Activated naive CD8-positive, alpha-beta T cell (primary cell): ENCODE results near the gene RAP1A.

Source experiments
- H3K27ac Mint-ChIP-seq: one replicate; pipeline ENCODE4 v1.8.0; 2021; ENCODE audit warnings: mixed read lengths
- H3K27me3 Mint-ChIP-seq: one replicate; pipeline ENCODE4 v1.8.0; 2021; ENCODE audit warnings: mixed read lengths
- H3K36me3 Mint-ChIP-seq: one replicate; pipeline ENCODE4 v1.8.0; 2021; ENCODE audit warnings: mixed read lengths
- H3K4me1 Mint-ChIP-seq: one replicate; pipeline ENCODE4 v1.8.0; 2021; ENCODE audit warnings: low read depth, mixed read lengths
- H3K4me3 Mint-ChIP-seq: one replicate; pipeline ENCODE4 v1.8.0; 2021; ENCODE audit warnings: mild to moderate bottlenecking, mixed read lengths
- H3K9me3 Mint-ChIP-seq: one replicate; pipeline ENCODE4 v1.8.0; 2021; ENCODE audit warnings: low read depth, mixed read lengths

Gene RAP1A

DNA sequence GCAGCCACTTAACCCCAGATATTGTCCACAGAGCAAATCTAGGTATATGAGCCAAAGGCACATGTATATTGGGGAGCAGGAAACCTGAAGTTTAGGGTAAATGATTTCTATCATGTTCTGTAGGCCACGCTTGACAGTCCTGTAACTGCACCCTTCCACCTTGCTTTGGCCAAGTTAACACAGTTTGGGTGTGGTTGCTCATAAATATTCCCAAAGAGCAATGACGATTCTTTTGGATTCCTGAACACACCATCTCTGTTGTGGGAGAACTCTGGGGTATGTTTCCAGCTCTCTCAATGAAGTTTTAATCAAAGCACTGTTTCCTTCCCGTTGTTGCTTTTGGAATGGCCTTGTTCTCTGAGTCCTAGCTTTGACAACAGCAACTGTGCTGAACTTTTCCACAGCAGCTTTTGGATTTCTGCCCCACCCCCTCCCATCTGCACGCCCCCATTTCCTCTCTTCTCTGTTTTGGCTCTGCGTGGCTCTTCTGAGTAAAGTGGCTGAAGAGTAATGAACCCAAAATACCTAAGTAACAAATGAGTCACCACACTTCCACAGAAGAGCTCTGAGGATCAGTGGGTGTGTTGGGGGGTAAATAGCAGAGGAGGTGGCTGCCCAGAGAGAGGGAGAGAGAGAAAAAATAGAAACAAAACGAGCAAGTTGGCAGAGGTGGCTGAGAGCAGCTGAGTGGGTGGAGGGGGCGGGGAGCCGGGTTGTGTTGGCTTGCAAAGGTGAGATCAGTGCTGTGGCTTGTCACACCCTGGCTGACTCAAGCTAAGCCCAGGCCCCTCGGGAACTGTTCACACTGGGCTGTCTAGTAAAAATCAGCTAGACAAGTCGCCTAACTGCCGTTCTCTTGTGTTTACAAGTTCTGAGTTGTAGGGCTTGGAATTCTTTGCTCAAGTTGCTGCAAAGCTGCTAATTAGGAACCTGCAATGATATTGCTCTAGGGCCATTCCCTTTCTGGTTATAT lies 26.9 kb upstream of the RAP1A start:
- no peaks in the 10 kb centered on the region for H3K9me3 Mint-ChIP-seq
- peaks cover 75% of the 10 kb centered on the region for H3K4me1 Mint-ChIP-seq
- H3K27me3 Mint-ChIP-seq = no peaks in the 10 kb centered on the region
- H3K27ac Mint-ChIP-seq = peak overlapping the region; percentile 96
- H3K4me3 Mint-ChIP-seq = peak overlapping the region; percentile 66
- H3K36me3 Mint-ChIP-seq = no peaks in the 10 kb centered on the region

DNA sequence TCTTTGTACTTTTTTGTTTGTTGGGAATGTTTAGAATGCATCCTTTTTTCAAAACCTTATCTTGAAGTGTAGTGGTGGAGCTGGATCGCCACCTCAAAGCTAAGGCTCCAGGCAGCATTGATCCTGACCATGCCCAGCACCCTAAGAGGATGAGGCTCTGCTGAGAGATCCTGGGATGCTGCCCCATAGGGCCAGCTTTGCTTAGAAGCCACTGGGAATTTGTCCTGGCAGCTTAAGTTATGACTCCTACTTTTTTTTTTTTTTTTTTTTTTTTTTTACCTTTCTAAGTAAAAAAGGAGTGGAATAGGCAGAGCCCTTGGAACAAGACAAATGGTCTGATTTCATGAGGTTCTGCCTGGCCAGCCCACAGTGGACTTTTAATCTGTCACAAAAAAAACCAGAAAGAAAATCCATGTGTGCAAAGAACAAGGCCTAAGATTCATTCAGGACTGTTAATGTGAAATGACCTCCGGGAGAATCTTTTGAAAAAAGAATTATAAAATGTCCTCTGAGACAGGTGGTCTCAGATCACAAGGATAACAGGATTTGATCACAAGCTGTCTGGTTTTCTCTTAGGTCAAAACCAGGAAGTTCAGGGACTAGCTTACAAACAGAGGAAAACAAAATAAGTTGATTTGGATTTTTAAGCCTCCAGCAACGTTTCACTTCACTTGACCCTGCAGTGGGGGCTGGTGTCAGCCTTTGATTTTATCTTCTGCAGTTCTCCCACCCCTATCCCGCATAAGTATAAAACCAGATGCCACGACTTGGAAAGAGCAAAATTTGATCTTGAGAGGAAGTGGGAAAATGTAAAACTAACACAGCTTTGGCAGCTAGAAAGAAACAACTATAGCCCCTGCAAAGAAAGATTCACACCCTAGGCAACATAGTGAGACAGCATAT lies 25.9 kb upstream of the RAP1A start:
- Mint-ChIP-seq H3K27ac (peak overlapping the region; percentile 96), H3K36me3 (no peaks in the 10 kb centered on the region), H3K4me1 (peaks cover 85% of the 10 kb centered on the region), H3K27me3 (no peaks in the 10 kb centered on the region), H3K9me3 (no peaks in the 10 kb centered on the region), H3K4me3 (peak overlapping the region; percentile 66)

DNA sequence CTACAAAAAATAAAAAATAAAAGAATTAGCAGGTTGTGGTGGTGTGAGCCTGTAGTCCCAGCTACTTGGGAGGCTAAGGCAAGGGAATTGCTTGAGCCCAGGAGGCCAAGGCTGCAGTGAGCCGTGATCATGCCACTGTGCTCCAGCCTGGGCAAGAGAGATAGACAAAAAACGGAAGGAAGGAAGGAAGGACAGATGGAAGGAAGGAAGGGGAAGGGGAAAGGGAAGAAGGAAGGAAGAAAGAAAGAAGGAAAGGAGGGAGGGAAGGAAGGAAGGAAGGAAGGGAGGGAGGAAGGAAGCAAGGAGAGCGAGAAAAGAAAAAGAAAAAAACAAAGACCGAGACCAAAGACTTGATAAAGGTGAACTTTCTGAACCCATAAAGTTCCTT lies 25.3 kb upstream of the RAP1A start:
- Mint-ChIP-seq H3K4me3 (peak overlapping the region; percentile 59), H3K36me3 (no peaks in the 10 kb centered on the region), H3K4me1 (peaks cover 87% of the 10 kb centered on the region)

DNA sequence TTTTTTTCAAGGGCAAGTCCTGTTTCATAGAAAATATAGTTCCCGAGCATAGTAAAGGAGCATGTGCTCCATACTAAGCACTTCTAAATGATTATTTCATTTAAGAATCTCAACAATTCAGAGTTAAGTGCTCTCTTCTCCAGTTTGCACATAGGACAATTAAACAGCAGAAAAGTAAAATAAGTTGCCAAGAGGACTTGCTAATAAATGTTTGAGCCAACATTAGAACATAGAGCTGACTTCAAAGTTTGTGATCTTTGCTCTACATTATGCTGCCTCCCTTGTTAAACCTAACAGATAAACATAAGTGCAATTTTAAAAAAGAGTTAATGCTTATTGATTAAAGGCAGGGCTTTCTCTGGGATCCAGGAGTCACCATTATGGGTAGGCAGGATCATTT lies 23.8 kb upstream of the RAP1A start:
- Mint-ChIP-seq H3K4me3 (no peak overlapping the region), H3K27me3 (no peaks in the 10 kb centered on the region), H3K4me1 (peaks cover 97% of the 10 kb centered on the region), H3K36me3 (no peaks in the 10 kb centered on the region), H3K9me3 (no peaks in the 10 kb centered on the region), H3K27ac (peak overlapping the region; percentile 96)

More for the DNA sequence above, 25.3 kb upstream of the RAP1A start:
- Mint-ChIP-seq H3K9me3 (no peaks in the 10 kb centered on the region), H3K27me3 (no peaks in the 10 kb centered on the region), H3K27ac (peak overlapping the region; percentile 96)

DNA sequence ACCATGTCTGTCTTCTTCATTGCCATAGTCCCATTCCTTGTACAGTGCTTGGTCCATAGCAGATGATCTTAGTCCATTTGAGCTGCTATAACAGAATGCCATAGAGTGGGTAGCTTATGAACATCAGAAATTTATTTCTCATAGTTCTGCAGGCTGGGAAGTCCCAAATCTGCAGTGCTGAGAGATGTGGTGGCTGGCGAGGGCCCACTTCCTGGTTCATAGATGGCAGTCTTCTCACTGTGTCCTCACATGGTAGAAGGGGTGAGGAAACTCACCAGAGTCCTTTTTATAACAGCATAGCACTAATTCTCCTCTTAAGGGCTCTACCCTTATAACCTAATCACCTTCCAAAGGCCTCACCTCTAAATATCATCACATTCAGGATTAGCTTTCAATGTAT lies 23.1 kb upstream of the RAP1A start:
- Mint-ChIP-seq H3K4me3 (peak overlapping the region; percentile 25), H3K27ac (peak overlapping the region; percentile 96), H3K4me1 (peaks cover 97% of the 10 kb centered on the region), H3K27me3 (no peaks in the 10 kb centered on the region), H3K36me3 (no peaks in the 10 kb centered on the region), H3K9me3 (no peaks in the 10 kb centered on the region)

DNA sequence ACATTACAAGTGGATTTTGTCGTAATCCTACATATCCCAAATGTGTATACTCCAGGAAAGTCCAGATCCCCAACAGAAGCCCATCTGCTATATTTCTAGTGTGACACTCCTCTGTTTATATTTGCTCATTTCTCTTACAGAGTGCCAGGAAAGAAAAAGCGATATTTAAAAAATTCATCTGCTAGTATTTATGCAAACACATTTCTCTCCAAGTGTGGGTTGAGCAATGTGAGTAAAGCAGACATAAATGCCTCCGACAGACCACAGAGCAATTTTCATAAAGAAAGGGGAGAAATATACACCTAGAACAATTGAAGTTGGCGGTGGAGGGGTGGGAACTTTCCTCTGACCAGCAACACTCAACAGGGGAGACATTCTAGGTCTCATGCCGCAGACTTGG lies 22.2 kb upstream of the RAP1A start:
- Mint-ChIP-seq H3K4me3 (peak overlapping the region; percentile 70), H3K9me3 (no peaks in the 10 kb centered on the region), H3K4me1 (peaks cover 97% of the 10 kb centered on the region), H3K27me3 (no peaks in the 10 kb centered on the region), H3K36me3 (no peaks in the 10 kb centered on the region), H3K27ac (peak overlapping the region; percentile 96)

DNA sequence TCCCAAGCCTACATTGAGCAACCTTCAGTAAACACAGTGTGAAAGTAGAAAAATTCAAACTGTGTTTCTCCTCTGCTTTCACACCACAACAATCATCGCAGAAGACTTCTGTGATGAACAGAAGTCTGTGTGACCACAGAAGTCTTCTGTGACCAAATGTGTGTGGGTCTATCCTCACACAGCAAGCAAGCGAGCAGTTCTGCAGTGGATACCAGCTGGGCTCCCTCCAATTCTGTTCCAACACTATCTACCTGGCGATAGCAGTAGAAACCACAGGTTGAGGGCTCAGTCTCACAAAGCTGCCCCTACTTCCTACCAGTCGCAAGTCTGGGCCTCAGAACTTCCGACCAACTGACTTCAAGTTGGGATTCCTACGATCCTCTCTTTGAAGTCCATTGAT lies 21.0 kb upstream of the RAP1A start:
- Mint-ChIP-seq H3K36me3 (no peaks in the 10 kb centered on the region), H3K27me3 (no peaks in the 10 kb centered on the region), H3K9me3 (no peaks in the 10 kb centered on the region), H3K4me3 (peak overlapping the region; percentile 70), H3K27ac (peak overlapping the region; percentile 96), H3K4me1 (peaks cover 97% of the 10 kb centered on the region)

DNA sequence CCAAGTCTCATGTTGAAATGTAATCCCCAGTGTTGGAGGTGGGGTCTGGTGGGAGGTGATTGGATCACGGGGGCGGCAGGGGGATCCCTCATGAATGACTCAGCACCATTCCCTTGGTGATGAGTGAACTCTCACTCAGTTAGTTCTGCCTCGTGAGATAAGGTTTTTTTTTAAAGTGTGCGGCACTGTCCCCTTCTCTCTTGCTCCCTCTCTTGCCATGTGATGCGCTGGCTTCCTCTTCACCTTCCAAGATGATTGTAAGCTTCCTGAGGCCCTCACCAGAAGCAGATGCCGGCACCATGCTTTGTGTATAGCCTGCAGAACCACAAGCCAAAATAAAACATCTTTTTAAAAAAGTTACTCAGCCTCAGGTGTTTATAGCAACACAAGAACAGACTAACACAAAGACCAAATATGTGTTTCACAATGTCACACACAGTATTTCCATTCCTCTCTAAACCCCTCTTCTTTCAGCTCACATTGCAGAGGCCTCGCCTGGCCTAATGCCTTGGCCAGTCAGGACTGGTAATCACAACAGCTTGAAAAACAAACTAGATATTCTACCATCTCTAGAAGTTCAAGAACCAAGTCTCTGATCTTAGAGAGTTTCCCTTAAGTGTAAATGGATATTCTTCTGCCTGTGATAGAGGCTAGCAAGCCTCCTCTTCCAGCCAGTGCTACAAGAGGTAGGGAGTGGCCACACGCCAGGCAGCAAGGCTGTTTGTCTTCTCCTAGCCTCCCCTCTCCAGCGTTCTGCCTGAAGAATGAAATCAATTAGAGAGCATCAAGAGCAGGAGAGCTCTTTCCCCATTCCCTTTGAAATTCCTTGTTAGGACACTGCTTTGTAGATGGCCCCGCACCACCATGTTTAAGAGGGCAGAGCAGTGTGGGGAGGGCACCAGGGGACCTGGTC lies 19.6 kb upstream of the RAP1A start:
- Mint-ChIP-seq H3K9me3 (peaks cover 3% of the 10 kb centered on the region), H3K27ac (peak overlapping the region; percentile 85), H3K4me1 (peaks cover 97% of the 10 kb centered on the region), H3K36me3 (peaks cover 3% of the 10 kb centered on the region), H3K4me3 (peak overlapping the region; percentile 59), H3K27me3 (no peaks in the 10 kb centered on the region)

DNA sequence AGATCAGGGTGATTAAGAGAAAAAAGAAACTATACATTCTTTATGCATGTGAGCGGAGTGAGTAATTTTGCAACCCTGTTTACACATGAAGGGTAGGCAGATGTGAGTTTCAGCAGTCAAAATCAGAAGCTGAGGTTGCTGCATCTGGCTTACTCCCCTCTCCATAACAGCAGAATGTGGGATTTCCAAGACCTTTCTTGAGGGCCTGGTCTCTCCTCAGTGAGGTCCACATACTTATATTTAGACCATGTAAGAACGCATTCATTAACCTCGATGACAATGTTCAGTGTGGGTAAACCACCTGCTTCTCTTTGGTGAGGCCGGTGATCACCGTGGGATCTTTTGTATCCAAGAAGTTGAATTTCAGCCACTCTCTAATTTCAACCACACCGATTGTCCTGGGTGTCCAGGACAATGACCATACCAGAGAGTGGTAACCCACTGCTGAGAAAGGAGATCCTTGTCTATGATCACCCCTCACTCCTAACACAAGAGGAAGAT lies 18.7 kb upstream of the RAP1A start:
- Mint-ChIP-seq H3K4me3 (peak overlapping the region; percentile 41), H3K9me3 (peaks cover 3% of the 10 kb centered on the region), H3K27me3 (no peaks in the 10 kb centered on the region), H3K27ac (peak overlapping the region; percentile 85), H3K36me3 (peaks cover 3% of the 10 kb centered on the region), H3K4me1 (peaks cover 97% of the 10 kb centered on the region)

DNA sequence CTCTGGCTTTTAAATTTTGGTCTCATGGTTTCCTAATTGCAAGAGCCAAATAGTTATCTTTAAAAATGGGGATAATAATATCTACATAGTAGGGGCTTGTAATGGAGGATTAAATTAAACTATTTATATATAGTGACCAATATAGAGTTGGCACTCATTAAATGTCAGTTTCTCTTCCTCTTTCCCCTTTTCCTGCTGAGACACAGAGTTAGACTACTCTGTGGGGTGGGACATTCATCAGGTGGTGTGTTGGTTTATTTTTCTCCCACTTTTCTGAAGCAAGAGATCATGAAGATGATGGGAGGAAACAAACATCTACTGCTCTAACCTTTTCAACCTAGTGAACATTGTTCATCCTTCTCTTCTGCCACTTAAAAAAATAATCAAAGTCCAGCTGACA lies 17.3 kb upstream of the RAP1A start:
- no peaks in the 10 kb centered on the region for H3K27me3 Mint-ChIP-seq
- H3K9me3 Mint-ChIP-seq = peaks cover 3% of the 10 kb centered on the region
- H3K4me3 Mint-ChIP-seq = no peak overlapping the region
- peaks cover 91% of the 10 kb centered on the region for H3K4me1 Mint-ChIP-seq
- H3K36me3 Mint-ChIP-seq = peaks cover 3% of the 10 kb centered on the region
- H3K27ac Mint-ChIP-seq = peak overlapping the region; percentile 97

DNA sequence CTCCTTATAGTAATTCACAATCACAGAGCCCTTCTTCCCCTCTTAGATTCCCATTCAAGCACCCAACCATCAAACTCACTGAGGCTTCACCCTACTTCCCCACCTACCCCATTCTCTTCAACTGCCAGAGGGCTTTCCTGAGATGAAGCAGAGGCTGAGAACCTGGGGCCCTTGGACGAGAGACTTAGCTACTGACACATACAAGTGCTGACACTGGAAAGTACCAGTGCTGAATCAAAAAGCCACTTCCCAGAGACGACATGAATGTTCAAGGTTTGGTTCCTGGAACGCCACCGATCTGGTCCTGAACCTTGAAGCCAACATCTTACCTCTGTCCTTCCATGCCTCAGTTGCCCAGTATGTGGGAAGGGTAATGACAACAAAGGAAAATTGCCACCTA lies 16.6 kb upstream of the RAP1A start:
- peak overlapping the region; percentile 97 for H3K27ac Mint-ChIP-seq
- H3K27me3 Mint-ChIP-seq = no peaks in the 10 kb centered on the region
- H3K4me3 Mint-ChIP-seq = peak overlapping the region; percentile 57
- peaks cover 3% of the 10 kb centered on the region for H3K9me3 Mint-ChIP-seq
- peaks cover 3% of the 10 kb centered on the region for H3K36me3 Mint-ChIP-seq
- H3K4me1 Mint-ChIP-seq = peaks cover 84% of the 10 kb centered on the region

DNA sequence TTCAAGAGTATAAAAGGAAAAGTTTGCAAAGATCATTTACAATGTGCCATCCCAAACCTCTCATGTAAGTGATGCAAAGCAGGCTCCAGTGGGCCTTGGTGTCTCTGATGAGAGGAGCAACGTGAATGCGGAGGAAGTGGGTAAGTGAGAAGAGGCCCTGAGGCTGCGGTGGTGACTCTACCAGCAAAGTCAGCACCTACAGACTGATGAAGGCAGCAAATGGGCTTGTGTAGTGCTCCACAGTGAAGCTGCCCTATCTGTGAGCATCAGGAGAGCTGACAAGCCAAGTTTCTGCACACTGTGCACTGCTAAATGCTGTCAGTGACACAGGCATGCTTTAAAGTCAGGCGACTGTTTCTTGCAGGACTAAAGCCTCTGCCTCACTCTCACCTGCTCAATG lies 15.6 kb upstream of the RAP1A start:
- H3K9me3 Mint-ChIP-seq = peaks cover 3% of the 10 kb centered on the region
- no peaks in the 10 kb centered on the region for H3K27me3 Mint-ChIP-seq
- H3K27ac Mint-ChIP-seq = peak overlapping the region; percentile 97
- peak overlapping the region; percentile 78 for H3K4me3 Mint-ChIP-seq
- H3K4me1 Mint-ChIP-seq = peaks cover 75% of the 10 kb centered on the region
- H3K36me3 Mint-ChIP-seq = peaks cover 3% of the 10 kb centered on the region

DNA sequence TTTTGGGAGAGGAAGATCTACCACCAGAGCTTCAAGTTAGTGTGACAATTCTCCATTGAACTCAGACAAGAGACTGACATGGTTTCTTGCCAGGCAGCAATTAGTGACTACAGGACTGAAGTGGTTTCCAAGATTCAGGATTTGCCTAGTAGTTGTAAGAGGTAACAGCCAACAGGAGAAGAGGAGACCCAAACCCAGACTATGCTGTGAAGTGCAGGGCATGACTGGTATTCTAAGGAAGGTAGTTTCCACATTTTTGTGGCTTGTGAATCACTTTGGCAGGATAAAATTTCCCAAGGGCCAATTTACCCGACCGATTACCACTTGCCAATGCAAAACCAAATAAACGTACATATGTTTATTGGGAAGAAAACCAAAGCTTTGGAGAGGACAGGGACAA lies 14.7 kb upstream of the RAP1A start:
- Mint-ChIP-seq H3K4me3 (peak overlapping the region; percentile 78), H3K36me3 (peaks cover 3% of the 10 kb centered on the region), H3K27ac (peak overlapping the region; percentile 97), H3K9me3 (peaks cover 3% of the 10 kb centered on the region), H3K27me3 (no peaks in the 10 kb centered on the region), H3K4me1 (peaks cover 72% of the 10 kb centered on the region)

DNA sequence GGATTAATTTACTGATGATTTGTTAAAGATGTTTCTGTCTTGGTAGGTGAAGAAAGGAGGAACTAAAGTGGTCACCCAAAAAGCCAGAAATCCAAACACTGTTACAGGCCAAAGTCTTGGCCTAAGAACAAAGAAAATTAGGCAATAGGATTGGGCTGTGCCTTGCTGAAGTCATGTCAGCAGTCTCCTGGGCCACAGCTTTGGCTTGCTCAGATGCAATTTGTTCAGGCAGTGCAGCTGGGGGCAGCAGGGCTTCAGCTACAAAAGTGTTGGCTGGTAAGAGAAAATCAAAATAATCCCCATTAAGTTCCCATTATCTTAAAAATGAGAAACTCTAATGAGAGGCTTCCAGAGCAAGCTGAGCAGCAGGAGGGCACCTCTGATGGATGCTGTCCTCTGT lies 14.0 kb upstream of the RAP1A start:
- Mint-ChIP-seq H3K36me3 (peaks cover 3% of the 10 kb centered on the region), H3K4me3 (no peak overlapping the region), H3K9me3 (peaks cover 3% of the 10 kb centered on the region), H3K27ac (peak overlapping the region; percentile 97), H3K4me1 (peaks cover 67% of the 10 kb centered on the region), H3K27me3 (no peaks in the 10 kb centered on the region)
